Suprapubic skin (tissue), 4 donors: ENCODE results near the gene KLHL33.

Source experiments
- EP300 ChIP-seq: sonication (generic); formaldehyde crosslinking; IDR thresholded peaks from one replicate; pipeline ENCODE4 v1.6.1; 2017; ENCODE audit warnings: antibody characterized with exemption
- POLR2A ChIP-seq, 2 donors: fragments of 450-650 bp; IDR thresholded peaks; one replicate each; pipeline ENCODE4 v1.6.1; 2017; ENCODE audit warnings: antibody characterized with exemption in 2 of 2, mild to moderate bottlenecking in 2 of 2, moderate library complexity in 2 of 2
- POLR2AphosphoS5 ChIP-seq, 3 donors: sonication (generic); formaldehyde crosslinking; IDR thresholded peaks; one replicate each; pipeline ENCODE4 v1.6.1; 2017; ENCODE audit warnings: antibody characterized with exemption in 3 of 3
- TF ChIP-seq, protein P1 (sequence below), 2 donors: fragments of 200-600 bp in 1 of 2; fragments of 450-650 bp in 1 of 2; sonication (generic) in 1 of 2; IDR thresholded peaks; one replicate each; pipeline ENCODE4 v1.5.1; 2016 to 2019; ENCODE audit warnings: antibody characterized with exemption in 2 of 2, mild to moderate bottlenecking in 1 of 2, moderate library complexity in 1 of 2

GRCh38 chr14:20456971-20457370 is 21.0 kb upstream of the KLHL33 start:
- TF ChIP-seq, protein P1, sequence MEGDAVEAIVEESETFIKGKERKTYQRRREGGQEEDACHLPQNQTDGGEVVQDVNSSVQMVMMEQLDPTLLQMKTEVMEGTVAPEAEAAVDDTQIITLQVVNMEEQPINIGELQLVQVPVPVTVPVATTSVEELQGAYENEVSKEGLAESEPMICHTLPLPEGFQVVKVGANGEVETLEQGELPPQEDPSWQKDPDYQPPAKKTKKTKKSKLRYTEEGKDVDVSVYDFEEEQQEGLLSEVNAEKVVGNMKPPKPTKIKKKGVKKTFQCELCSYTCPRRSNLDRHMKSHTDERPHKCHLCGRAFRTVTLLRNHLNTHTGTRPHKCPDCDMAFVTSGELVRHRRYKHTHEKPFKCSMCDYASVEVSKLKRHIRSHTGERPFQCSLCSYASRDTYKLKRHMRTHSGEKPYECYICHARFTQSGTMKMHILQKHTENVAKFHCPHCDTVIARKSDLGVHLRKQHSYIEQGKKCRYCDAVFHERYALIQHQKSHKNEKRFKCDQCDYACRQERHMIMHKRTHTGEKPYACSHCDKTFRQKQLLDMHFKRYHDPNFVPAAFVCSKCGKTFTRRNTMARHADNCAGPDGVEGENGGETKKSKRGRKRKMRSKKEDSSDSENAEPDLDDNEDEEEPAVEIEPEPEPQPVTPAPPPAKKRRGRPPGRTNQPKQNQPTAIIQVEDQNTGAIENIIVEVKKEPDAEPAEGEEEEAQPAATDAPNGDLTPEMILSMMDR (IDR thresholded peaks at IDR 0.05): no peak
- no peak for TF ChIP-seq EP300
- TF ChIP-seq POLR2A (IDR thresholded peaks at IDR 0.05): no peak
- TF ChIP-seq POLR2AphosphoS5 (IDR thresholded peaks at IDR 0.05): no peak
